Osteocyte (in vitro differentiated cells): Measurements from ENCODE around the gene CEBPB. TPM values are rescaled to one million over a fixed set of nuclear protein-coding genes. Genes with fewer than 3 reads are reported as not detected.

Source experiments
- DNase-seq: peaks from one replicate; pipeline ENCODE4 v3.0.0; 2021; ENCODE audit warnings: mixed read lengths; ENCODE audit not compliant: unreplicated experiment; ENCODE audit errors: extremely low spot score
- H3K27ac Mint-ChIP-seq: one replicate; pipeline ENCODE4 v1.8.0; 2021; ENCODE audit warnings: mild to moderate bottlenecking, mixed read lengths; ENCODE audit not compliant: unreplicated experiment
- H3K27me3 Mint-ChIP-seq: one replicate; pipeline ENCODE4 v1.8.0; 2021; ENCODE audit warnings: mixed read lengths; ENCODE audit not compliant: unreplicated experiment
- H3K36me3 Mint-ChIP-seq: one replicate; pipeline ENCODE4 v1.8.0; 2021; ENCODE audit warnings: mixed read lengths; ENCODE audit not compliant: unreplicated experiment
- H3K4me1 Mint-ChIP-seq: one replicate; pipeline ENCODE4 v1.8.0; 2021; ENCODE audit warnings: mixed read lengths; ENCODE audit not compliant: unreplicated experiment
- H3K4me3 Mint-ChIP-seq: one replicate; pipeline ENCODE4 v1.8.0; 2021; ENCODE audit warnings: mild to moderate bottlenecking, moderate library complexity, mixed read lengths; ENCODE audit not compliant: unreplicated experiment
- H3K9me3 Mint-ChIP-seq: one replicate; pipeline ENCODE4 v1.8.0; 2021; ENCODE audit warnings: mixed read lengths; ENCODE audit not compliant: unreplicated experiment
- long read RNA-seq: library from polyadenylated mRNA; unstranded; transcript quantifications from one replicate; pipeline ENCODE4 v2.0.0, GENCODE V29; 2021
- total RNA-seq: library from RNA; stranded (reverse); gene quantifications from 2 replicates; pipeline ENCODE4 v1.2.1, GENCODE V29; 2021
- TF ChIP-seq, protein P1 (sequence below): fragments of 200-600 bp; sonication (generic); IDR thresholded peaks from 2 replicates; pipeline ENCODE4 v1.5.0; 2021; ENCODE audit warnings: antibody characterized with exemption, mild to moderate bottlenecking, moderate library complexity

CEBPB gene
- 59.1 and 60.7 TPM in 2 replicates for total RNA-seq
- long read RNA-seq = 0 reads

DNA sequence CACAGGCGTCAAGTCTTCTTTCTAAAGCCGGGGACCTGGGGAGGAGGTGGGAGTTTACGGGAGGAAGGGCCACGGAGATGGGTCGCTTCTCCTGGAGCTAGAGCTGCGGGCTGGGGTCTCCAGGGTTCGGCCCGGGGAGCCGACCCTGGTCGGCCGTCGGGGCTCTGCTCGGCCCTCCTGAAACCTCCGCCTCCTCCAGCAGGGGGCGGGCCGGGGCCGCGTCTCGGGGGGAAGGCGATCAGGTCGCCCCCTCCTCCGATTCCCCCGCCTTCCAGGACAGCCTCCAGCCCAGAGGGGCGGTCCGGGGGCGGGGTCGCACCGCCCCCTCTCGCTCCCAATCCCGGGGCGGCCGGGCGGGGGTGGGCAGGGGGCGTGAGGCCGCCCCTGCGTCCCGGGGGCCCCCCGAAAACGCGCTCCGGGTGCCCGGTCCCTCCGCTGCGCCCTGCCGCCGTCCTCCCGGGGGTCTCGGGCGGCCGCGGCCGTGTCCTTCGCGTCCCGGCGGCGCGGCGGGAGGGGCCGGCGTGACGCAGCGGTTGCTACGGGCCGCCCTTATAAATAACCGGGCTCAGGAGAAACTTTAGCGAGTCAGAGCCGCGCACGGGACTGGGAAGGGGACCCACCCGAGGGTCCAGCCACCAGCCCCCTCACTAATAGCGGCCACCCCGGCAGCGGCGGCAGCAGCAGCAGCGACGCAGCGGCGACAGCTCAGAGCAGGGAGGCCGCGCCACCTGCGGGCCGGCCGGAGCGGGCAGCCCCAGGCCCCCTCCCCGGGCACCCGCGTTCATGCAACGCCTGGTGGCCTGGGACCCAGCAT is at the start of gene CEBPB:
CEBPB (plus strand) TSS at position 580 of the 814 bp plus-strand sequence; CDS start at position 784, 204 bp downstream.
- Mint-ChIP-seq H3K27me3 (peaks cover 7% of the 10 kb centered on the region), H3K4me1 (peaks cover 34% of the 10 kb centered on the region), H3K27ac (peak within 1 kb of the TSS; percentile 78), H3K36me3 (peaks cover 18% of the 10 kb centered on the region), H3K4me3 (peak within 1 kb of the TSS; percentile 78), H3K9me3 (no peaks in the 10 kb centered on the region)
- peak; percentile 98 for DNase-seq
- TF ChIP-seq, protein P1, sequence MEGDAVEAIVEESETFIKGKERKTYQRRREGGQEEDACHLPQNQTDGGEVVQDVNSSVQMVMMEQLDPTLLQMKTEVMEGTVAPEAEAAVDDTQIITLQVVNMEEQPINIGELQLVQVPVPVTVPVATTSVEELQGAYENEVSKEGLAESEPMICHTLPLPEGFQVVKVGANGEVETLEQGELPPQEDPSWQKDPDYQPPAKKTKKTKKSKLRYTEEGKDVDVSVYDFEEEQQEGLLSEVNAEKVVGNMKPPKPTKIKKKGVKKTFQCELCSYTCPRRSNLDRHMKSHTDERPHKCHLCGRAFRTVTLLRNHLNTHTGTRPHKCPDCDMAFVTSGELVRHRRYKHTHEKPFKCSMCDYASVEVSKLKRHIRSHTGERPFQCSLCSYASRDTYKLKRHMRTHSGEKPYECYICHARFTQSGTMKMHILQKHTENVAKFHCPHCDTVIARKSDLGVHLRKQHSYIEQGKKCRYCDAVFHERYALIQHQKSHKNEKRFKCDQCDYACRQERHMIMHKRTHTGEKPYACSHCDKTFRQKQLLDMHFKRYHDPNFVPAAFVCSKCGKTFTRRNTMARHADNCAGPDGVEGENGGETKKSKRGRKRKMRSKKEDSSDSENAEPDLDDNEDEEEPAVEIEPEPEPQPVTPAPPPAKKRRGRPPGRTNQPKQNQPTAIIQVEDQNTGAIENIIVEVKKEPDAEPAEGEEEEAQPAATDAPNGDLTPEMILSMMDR = peak; percentile 89

DNA sequence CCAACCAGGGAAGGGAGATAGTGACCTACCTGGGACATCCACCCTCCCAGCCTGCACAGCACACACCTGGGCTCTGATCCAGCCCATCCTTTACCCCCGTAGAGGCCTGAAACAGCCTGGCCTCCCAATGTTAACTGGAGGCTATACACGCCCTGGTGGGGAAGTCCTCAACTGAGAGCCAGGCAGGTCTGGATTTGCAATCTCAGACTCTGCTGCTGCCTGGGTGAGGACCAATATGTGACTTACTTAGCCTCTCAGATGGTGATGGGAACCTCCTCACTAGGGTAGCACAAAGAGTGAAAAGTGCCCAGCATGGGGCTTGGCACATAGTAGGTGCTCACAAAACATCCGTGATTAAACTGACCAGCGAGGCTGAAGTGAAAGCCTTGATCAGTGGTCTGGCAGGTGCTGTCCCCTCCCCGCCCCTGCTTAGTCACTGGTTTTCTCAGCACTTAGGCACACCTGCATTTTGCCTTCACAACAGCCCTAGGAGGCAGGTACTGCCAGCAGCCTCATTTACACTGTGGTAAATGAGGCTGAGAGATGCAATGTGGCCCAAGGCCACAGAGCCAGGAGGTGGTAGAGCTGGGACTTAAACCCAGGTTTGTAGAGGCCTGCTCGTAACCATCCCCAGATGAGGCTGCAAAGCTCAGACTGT is 49.5 kb upstream of the CEBPB start:
- Mint-ChIP-seq H3K4me1 (peaks cover 65% of the 10 kb centered on the region), H3K27ac (peak overlapping the region; percentile 27), H3K27me3 (no peaks in the 10 kb centered on the region), H3K36me3 (peaks cover 28% of the 10 kb centered on the region), H3K9me3 (no peaks in the 10 kb centered on the region), H3K4me3 (no peak overlapping the region)
- TF ChIP-seq, protein P1 = no peak
- DNase-seq = no peak

- TF ChIP-seq, protein P1 = no peak
- Mint-ChIP-seq H3K27me3 (no peaks in the 10 kb centered on the region), H3K4me3 (no peak overlapping the region), H3K4me1 (peaks cover 73% of the 10 kb centered on the region), H3K36me3 (peaks cover 30% of the 10 kb centered on the region), H3K9me3 (no peaks in the 10 kb centered on the region), H3K27ac (peak overlapping the region; percentile 31)
- DNase-seq = no peak
Observed at GRCh38 chr20:50141811-50142561, 48.6 kb upstream of the CEBPB start.

- DNase-seq = no peak
- H3K36me3 Mint-ChIP-seq = peaks cover 27% of the 10 kb centered on the region
- no peak overlapping the region for H3K4me3 Mint-ChIP-seq
- no peaks in the 10 kb centered on the region for H3K27me3 Mint-ChIP-seq
- H3K4me1 Mint-ChIP-seq = peaks cover 73% of the 10 kb centered on the region
- TF ChIP-seq, protein P1 = no peak
- peak overlapping the region; percentile 58 for H3K27ac Mint-ChIP-seq
- no peaks in the 10 kb centered on the region for H3K9me3 Mint-ChIP-seq
Observed at GRCh38 chr20:50142812-50143211, 47.8 kb upstream of the CEBPB start.
